Stromal cell of bone marrow (primary cell): ENCODE results near the gene RNF148.
A peak's percentile ranks its signal among the peaks of the same experiment; 100 is the strongest.
"Not testable (repeated sequence)": the region's sequence is repeated elsewhere in the genome, so short reads cannot be mapped to it uniquely, and the experiment has no call there.

Source experiments
- DNase-seq: peaks from one replicate; pipeline ENCODE4 v3.0.0-alpha.2; 2012; ENCODE audit warnings: low read depth

The RNF148 gene

DNA sequence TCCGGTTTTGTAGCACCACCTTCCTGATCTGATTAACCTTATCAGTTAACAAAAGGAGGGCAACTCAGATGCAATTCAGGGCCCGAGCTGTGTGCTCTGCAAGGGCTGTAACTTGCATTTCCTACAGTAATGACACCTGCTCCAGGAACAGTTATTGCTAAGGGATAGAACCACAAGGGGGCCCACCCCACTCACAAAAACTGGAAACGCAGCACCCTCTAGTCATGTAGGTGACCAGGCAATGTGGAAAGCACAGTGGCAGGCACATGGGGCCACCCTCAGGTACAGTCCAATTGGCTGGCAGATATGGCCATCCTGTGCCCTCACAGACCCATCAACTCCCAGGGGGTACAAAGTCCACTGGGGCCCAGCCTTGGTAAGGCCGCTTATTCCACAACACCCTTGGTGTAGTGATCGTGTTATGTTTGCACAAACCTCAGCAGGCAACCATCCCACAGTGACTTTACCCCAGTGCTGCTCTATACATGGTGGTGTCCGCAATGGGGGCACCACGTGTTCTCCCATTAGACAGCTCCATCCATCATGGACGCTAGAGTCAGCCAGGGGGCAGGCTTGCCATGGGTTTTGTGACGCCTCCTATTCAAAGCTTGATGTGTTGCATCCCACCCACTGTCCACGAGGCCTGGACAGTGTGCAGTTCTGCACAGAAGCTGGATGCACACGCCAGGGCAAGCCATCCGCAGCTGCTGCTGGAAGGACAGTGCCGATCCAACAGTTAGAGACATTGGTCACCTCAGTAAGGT, 13.2 kb downstream of the RNF148 start:
- no peak for DNase-seq

GRCh38 chr7:122688400-122688998, 14.2 kb downstream of the RNF148 start:
- DNase-seq, result no peak

GRCh38 chr7:122686360-122686878, 16.3 kb downstream of the RNF148 start:
- no peak for DNase-seq

GRCh38 chr7:122684504-122684903, 18.2 kb downstream of the RNF148 start:
- DNase-seq, result no peak

DNA sequence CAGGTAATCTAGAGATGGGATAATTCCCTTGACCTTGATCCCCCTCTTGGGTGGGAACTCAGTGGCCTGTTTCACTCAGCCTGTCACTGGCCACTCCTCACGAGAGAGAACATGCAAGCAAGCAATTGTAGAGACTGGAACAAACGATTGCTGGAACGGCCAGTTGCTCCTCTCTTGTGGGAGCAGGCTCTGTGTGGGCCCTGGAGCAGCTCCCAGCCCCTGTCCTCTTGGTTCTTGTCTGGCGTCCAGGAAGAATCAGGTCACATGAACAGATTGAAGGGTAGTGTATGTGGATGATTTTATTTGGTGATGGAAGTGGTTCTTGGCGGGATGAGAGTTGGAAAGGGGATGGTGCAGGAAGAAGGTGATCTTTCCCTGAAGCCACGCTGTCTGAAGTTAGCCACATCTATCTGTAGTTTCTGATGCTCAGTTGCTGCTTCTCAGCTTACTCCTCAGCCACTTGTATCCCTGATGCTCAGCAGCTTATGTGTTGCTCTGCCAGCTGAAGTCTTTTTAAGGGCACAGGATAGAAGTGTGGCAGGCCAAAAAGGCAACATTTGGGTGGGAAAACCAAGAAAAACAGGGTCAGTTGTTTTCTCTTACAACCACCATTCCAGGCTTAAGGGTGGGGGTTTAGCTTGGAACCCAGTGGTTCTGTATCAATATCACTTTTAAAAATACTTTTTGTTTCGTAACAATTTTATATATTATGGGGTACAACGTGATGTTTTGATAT, 19.7 kb downstream of the RNF148 start:
- no peak for DNase-seq

DNA sequence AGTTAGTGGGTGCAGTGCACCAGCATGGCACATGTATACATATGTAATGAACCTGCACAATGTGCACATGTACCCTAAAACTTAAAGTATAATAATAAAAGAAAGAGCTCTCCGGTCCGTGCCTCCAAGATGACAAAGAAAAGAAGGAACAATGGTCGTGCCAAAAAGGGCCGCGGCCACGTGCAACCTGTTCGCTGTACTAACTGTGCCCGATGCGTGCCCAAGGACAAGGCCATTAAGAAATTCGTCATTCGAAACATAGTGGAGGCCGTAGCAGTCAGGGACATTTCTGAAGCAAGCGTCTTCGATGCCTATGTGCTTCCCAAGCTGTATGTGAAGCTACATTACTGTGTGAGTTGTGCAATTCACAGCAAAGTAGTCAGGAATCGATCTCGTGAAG, 21.5 kb downstream of the RNF148 start:
- DNase-seq, result not testable (repeated sequence)

DNA sequence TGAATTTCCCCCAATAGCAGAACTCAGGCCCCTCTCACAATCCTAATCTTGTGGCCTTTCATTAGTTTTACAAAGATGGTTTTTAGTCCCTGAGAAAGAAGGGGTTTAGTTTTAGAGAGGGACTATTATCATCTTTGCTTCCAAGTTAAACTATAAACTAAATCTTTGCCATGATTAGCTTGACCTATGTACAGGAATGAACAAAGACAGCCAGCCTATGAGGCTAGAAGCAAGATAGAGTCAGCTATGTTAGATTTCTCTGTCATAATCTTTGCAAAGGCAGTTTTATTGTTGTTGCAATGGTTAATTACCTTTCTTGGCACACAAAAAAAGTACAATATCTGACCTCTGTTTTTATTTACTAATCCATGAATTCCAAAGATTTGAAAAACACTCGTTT, 22.9 kb downstream of the RNF148 start:
- DNase-seq, result no peak

DNA sequence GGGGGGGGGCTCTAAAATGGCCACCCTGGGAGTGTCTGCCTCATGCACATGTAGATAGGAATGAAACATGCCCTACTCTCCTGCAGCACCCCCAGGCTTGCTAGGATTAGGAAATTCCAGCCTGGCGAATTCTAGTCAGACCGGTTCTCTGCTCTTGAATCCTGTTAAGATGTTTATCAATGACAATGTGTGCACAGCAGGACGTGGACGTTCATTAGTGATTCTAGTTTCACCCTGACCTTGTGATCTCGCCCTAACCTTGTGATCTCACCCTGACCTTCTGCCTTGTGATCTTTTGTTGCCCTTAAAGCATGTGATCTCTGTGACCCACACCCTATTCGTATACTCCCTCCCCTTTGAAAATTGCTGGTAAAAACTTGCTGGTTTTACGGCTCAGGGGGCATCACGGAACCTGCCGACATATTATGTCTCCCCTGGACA, 23.4 kb downstream of the RNF148 start:
- not testable (repeated sequence) for DNase-seq

DNA sequence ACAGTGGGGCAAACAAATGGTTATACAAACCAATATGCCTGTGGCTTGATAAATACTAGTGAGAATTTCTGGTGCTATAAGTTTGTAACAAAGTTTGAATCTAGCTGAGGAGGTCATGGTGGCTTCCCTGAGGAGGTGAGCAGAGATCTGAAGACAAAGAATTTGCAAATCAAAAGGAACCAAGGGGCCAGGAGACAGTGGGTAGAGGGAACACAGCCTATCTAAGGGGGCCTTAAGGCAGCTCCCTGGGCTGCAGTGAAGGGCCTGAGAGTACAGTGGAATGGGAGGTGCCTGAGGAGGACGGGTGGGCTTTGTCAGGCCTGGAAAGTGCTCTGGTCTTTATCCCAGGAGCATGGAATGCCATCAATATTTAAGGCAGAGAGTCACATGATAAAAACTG, 25.6 kb downstream of the RNF148 start:
- no peak for DNase-seq

DNA sequence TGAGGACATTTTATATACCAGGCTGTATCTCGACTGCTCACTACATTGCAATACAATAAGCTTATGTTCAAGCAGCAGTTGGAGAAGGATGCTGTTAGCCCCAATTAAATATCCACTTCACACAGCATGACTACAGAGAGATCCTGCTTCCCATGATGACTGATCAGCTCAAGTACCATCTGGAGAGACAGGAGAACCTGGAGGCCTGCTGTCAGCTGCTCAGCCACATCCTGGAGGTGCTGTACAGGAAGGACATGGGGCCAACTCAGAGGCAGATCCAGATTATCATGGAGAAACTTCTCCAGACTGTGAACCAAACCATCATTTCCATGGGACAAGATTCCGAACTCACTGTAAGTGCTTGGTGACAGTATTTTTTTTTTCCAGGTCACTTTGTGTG, 26.3 kb downstream of the RNF148 start:
- no peak for DNase-seq

DNA sequence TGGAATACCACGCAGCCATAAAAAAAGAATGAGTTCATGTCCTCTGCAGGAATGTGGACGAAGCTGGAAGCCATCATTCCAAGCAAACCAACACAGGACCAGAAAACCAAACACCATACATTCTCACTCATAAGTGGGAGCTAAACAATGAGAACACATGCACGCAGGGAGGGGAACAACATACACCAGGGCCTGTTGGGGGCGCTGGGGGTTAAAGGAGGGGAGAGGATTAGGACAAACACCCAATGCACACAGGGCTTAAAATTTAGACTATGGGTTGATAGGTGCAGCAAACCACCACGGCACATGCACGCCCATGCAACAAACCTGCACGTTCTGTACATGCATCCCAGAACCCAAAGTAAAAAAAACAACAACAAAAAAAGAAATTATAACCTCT, 27.1 kb downstream of the RNF148 start:
- DNase-seq, result no peak

DNA sequence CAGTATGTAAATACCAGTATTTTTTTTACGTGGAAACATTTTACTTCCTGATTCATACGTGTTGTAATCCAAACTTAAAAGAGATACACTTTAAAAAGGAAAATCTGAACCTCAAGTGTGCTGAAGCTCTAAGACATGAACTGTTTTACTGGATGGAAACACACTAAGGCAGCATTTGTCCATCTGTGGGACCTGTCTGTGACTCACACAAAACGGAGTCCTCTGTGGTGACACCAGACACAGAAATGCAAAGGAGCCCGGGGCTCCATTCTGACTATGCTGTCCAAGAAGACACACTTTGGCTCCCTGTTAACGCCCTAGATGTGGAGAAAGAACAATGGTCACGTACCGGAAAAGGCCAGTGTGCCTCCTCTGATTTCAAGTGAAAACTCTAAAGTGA, 27.7 kb downstream of the RNF148 start:
- peak; percentile 30 for DNase-seq

GRCh38 chr7:122674502-122674901, 28.2 kb downstream of the RNF148 start:
- DNase-seq, result peak; percentile 87

GRCh38 chr7:122673951-122674350, 28.8 kb downstream of the RNF148 start:
- no peak for DNase-seq

- DNase-seq, result no peak
Observed at GRCh38 chr7:122672536-122672935, 30.2 kb downstream of the RNF148 start.

- no peak for DNase-seq
Observed at GRCh38 chr7:122663733-122664132, 39.0 kb downstream of the RNF148 start.

- no peak for DNase-seq
Observed at GRCh38 chr7:122658856-122659255, 43.9 kb downstream of the RNF148 start.

DNA sequence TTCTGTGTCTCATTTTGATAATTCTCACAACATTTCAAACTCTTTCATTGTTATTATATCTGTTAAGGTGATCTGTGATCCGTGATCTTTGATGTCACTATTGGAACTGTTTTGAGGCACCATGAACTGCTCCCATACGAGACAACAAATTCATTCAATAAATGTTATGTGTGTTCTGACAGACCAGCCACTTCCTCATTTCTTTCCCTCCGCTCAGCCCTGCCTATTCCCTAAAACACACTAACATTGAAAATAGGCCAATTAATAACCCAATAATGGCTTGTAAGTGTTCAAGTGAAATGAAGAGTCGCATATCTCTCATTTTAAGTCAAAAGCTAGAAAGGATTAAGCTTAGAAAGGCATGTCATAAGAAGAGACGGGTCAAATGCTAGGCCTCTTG, 49.0 kb downstream of the RNF148 start:
- no peak for DNase-seq

- DNase-seq, result no peak
Observed at GRCh38 chr7:122652876-122653275, 49.8 kb downstream of the RNF148 start.
